ENCODE results near the gene FBXO41.
A peak's percentile ranks its signal among the peaks of the same experiment; 100 is the strongest.

DNA sequence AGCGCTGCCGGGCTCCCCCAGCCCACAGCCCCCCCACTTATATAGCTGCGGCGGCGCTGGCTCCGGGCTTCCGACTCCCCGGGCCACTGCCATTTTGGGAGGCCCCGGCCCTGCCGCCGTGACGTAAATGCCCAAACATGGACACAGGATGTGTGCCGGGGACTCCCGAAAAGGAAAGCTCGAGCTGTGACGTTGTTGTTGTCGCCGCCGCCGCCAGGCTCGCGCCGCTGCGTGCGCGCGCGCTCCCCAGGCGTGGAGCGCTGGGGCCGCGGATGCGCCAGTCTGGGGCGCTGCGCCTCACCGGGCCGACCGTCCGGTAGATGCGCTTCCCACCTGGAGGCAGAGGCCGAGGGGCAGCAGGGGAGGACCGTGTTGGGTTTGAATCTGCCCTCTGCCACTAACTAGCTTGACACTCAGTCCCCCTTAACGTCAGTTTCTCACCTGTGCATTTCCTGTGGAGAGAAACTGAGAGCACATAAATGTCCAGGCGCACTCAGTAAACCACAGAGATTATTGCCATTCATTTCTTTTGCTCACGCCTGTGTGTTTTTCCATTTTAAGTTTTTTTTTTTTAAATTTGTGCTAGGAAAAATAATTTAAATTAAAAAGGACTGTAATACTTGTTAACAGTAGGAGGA is 9.4 kb upstream of the FBXO41 start, which contains the start of gene EGR4:
- peak; percentile 71 for TF ChIP-seq POLR2AphosphoS5 (IDR thresholded peaks at IDR 0.05)
- TF ChIP-seq, protein P1, sequence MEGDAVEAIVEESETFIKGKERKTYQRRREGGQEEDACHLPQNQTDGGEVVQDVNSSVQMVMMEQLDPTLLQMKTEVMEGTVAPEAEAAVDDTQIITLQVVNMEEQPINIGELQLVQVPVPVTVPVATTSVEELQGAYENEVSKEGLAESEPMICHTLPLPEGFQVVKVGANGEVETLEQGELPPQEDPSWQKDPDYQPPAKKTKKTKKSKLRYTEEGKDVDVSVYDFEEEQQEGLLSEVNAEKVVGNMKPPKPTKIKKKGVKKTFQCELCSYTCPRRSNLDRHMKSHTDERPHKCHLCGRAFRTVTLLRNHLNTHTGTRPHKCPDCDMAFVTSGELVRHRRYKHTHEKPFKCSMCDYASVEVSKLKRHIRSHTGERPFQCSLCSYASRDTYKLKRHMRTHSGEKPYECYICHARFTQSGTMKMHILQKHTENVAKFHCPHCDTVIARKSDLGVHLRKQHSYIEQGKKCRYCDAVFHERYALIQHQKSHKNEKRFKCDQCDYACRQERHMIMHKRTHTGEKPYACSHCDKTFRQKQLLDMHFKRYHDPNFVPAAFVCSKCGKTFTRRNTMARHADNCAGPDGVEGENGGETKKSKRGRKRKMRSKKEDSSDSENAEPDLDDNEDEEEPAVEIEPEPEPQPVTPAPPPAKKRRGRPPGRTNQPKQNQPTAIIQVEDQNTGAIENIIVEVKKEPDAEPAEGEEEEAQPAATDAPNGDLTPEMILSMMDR (IDR thresholded peaks at IDR 0.05; ENCODE audit: poor library complexity, severe bottlenecking), result peak; percentile 58

Measured in neural cell (in vitro differentiated cells).